ENCODE measurements around the gene ASAP2.

ASAP2 gene

DNA sequence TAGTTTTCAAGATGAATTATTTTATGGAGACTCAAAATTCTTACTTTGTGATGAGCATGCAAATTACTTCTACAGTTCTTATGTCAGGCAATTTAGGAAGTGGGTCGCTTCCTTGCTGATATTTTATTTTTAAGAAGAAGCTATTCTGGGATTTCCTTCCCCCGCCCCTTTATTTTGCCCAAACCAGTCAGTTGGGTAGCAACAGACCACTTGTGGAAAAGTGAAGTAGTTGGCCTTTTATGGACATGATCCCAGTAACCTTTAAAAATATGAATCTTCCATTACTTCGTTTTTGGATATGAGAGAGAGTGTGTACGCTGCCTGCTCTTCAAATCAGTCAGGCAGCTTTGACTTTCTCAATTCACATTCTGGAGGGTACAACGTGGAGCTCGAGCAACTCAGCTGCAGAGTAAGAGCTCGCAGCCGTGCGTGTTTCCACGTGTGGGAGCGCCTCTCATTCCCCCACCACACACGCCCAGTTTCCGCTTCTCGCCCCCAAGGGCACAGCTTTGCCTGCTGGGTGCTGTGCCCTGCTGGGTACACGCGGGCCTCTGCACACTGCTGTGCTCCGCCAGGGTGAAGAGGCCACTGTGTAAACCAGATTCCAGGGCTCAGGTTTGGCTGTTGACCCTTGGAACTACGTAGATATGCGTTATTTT is 124.1 kb downstream of the ASAP2 start:
- no peak for DNase-seq

- DNase-seq = no peak
Observed at GRCh38 chr2:9331704-9332103, 125.1 kb downstream of the ASAP2 start.

DNA sequence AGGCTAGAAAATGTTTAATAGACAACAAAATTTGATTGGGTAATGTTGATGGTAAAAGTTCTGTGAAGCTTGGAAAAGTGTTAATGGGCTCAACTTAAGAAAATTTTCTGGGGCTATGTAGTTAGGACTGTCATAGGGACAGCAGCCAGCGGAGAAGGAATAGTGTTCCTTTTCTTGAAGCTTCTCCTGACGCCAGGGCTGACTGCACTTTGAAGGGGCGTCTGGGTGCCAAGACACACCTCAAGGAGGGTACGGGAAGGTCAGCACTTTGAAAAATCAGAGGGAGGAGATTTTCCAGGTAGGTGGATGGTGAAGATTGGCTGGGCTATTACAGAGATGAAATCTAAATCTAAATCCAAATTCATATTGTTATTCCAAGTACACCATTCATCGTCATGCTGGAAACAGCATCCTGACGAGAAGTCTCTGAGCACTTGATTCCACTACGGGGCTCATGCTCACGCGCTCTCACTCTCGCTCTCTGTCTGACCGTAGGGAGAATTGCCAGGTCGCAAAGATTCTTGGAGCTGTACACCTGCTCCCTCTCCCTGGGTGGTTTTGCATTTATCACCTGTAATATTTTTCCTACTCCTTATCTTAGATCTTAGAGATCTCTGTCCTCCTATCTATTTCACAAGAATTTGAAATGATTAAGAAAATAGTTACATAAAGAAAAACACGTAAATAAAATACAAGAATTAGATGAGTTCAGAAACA is 125.7 kb downstream of the ASAP2 start:
- no peak for DNase-seq

DNA sequence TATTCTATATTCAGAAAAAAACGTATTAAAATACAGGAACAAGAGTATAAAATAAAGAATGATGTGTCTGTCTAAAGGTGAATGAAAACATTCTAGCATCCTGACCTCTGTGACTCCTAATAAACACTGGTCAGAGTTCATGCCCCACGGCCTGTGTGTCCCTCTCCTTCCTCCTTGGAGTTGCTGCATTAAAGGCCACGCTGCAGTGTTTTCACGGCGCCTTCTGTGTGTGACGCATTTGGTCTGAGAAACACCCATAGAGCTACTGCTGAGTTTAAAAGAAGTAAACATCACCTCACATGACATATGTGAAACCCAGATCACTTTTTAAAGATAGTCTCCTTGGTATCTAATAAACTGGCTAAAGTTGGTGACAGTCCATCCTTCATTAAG is 126.2 kb downstream of the ASAP2 start:
- DNase-seq = no peak

DNA sequence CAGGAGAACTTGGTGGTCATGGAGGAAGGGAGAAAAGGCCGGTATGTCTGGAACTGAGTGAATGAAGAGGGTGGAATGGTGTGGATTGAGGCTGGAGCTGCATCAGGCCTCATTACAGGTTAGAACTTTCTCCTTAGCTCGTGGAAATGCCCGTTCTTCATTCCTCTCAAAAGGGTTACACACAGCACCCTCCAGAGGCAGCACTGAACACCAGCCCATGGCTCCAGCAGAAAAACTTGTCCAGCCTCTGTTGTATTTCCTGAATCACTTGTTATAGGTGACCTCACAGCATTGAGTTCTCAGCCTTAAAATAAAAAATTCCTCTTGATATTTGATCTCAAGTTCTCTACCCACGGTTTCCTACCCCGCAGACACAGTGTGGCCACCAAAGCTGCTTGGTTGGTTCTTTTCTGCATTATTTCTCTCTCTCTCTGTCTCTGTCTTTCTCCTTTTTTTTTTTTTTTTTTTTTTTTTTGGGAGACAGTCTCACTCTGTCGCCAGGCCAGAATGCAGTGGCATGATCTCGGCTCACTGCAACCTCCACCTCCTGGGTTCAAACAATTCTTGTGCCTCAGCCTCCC is 127.1 kb downstream of the ASAP2 start:
- DNase-seq = peak; percentile 41

DNA sequence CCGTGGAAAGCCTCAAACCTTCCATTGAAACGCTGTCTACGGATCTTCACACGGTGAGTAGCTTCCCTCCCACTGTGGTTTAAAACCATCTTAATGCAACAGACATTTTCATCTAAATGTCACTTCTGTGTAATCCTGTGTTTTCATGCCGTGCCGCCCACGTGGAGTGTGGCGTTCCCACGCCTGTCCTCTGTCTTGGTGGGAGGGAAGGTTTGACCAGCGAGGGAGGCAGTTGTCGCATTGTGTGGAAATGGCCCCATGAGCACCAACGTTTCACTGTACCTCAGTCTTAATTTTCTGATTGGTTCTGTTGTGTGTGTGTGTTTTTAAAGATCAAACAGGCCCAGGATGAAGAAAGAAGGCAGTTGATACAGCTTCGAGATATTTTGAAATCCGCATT is 128.1 kb downstream of the ASAP2 start:
- DNase-seq = no peak

DNA sequence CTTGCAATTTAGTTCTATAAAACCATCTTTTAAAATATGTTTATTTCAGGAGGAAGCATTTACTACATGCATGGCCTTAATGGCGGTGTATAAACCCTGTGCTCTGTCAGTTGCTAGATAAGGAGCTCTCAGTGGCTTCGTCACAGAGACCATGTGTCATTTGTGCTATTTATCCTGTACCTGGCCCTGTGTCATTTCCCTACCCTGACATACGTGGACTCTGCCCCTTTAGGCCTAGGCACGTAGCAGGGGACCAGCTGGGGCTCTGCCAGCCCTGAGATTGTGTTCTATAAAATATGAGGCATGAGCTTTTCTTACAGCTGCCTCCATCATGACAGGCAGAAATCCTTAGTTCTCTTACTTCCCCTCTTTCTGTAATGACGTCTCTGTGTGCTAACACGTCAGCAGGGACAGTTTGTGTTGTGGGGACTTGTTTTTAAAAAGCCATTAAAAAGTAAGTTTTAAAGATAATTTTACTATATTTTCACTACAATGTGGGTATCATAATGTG is 128.8 kb downstream of the ASAP2 start:
- no peak for DNase-seq

- DNase-seq = peak; percentile 54
Observed at GRCh38 chr2:9336241-9336575, 129.6 kb downstream of the ASAP2 start.

DNA sequence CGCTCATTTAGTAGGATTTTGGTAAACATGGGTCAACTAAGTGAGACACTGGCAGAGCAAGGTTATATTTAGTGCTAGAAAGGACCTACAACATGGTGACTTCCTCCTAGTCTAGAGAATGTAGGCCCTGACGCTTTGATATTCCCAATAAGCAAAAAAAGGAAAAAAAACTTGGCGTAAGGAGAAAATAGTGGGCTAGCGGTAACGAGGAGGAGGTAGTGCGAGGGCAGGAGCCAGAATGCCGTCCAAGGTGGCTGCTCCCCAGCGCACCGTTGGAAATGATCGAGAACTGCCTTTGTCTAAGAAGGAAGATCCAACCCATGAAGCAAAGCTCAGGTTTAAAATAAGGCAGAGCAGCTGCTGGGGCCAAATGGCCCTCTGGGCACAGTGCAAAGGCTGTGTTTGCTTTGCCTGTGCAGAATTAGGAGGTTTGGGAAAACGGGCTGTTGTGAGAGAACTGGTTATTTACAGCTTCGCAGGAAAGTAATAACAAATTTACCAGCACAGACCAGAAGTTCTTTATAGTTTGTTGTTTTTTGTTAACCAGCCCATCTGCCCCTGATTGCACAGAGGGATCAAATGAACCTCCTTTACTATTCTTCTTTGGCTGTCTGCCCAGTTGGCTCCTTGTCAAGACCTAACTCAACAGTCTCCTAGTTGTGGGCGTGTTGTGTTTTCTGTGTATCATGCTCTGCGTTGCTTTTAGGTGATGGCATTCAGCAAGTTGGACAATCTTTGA is 130.1 kb downstream of the ASAP2 start:
- peak; percentile 81 for DNase-seq

GRCh38 chr2:9337901-9338300 is 131.3 kb downstream of the ASAP2 start:
- DNase-seq = no peak

DNA sequence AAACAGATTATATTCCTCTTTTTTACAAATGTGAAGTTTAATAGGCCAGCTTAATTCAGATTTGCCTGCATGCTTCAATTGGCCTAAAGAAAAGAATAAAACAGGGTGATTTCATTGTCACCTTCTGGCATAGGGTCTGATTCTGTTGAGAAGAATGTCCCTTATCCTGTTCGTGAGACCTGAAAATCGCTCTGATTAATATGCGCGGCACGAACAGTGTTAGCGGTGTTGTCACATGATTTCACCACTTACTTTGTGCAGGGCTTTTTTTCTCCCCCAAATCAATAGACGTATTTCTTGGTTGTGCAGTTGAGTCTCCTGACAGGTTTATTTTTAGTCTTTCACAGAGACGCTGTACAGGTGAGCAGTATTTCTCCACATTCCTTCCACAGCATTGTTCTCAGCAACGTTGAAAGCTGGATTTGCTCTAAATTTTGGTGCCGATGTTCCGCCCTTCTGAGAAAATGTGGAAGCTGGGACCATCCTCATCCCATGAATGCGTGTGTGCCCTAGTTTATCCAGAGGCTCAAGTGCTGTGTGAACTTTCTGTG is 134.8 kb downstream of the ASAP2 start:
- no peak for DNase-seq

- no peak for DNase-seq
Observed at GRCh38 chr2:9342659-9343058, 136.0 kb downstream of the ASAP2 start.

DNA sequence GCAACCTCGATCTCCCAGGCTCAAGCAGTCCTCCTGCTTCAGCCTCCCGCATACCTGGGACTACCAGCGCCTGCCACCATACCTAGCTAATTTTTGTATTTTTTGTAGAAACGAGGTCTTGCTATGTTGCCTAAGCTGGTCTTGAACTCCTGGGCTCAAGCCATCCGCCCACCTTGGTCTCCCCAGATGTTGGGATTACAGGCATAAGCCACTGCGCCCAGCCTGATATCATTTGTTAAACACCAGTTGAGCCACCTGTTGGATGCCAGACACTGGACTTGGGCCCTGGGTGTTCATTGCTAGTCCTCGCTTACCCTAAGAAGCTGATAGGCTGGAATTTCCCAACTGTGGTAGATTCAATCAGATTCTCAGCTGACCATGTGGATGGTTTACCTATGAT is 136.9 kb downstream of the ASAP2 start:
- DNase-seq = no peak

- no peak for DNase-seq
Observed at GRCh38 chr2:9344434-9344833, 137.8 kb downstream of the ASAP2 start.

DNA sequence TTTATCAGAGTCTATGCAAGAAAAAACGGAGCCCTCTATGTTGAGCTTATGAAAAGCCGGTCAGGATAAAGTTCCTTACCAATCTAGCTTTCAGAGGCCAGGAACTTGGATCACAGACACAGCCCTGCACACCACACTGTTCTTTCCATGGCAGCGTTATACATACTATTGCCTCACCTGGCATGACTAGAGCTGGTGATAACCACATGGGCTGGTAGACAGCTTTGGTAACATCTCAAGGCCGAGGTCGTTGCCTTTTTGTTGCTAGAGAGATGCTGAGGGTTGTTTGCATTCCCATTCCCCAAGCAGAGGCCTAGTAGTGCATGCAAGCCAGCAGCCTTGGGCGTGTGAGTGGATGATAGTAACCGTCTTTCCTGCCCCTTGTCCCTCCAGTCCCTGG is 138.7 kb downstream of the ASAP2 start:
- DNase-seq = no peak

- no peak for DNase-seq
Observed at GRCh38 chr2:9345997-9346396, 139.4 kb downstream of the ASAP2 start.

GRCh38 chr2:9346885-9347284 is 140.3 kb downstream of the ASAP2 start:
- DNase-seq = no peak

DNA sequence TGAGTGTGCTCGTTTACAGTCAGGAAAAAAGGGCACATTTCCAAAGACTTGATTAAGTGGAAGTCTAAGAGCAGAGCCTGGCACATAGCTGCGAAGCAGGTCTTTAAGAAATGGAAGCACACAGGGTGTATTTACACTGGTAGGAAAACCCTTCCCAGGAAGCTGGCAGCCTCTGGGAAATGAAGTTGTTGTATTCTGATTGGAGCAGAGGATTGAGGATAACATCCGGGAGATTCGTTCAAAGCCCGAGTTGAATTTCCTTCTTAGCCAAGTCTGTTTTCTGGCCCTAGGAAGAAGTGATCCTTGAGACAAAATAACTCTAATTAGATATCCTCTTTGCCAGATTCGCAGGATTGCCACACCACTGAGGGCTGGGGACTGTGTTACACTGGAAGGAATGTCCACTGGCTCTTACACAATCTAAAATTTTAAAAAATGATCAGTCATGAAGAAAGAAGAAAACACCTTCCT is 140.8 kb downstream of the ASAP2 start:
- no peak for DNase-seq

DNA sequence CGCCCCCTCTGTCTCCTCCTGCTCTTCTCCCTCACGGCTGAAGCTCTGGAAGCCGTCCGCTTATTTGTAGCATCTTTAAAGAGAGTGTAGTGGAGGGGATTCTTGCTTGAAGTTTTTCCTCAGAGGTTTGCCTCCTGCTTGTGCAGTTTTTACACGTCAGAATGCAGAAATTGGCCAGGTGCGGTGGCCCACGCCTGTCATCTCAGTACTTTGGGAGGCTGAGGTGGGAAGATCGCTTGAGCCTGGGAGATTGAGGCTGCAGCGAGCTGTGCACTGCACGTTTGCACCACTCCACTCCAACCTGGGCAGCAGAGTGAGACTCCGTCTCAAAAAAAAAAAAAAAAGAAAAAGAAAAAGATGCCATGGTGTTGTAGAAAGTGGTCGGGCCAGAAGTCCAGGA is 147.7 kb downstream of the ASAP2 start:
- DNase-seq = no peak

GRCh38 chr2:9355270-9355669 is 148.7 kb downstream of the ASAP2 start:
- DNase-seq = no peak

GRCh38 chr2:9355716-9356115 is 149.1 kb downstream of the ASAP2 start:
- DNase-seq = no peak

DNA sequence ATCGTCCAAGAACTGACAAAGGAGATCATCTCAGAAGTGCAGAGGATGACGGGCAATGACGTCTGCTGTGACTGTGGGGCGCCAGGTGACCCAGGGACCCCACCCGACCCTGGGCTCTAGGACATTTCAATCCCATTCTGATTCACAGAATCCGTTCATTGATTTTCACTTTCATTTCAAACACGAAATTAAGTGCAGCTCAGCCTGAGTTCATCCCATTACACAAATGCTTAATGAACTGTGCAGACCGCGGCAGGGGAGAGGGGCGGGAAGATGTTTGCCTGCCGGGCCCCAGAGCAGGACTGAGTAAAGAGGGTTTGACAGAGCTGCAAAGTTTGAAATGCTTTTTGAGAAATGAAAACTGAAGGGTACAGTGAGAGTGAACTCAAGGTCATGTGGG is 149.6 kb downstream of the ASAP2 start:
- DNase-seq = no peak

DNA sequence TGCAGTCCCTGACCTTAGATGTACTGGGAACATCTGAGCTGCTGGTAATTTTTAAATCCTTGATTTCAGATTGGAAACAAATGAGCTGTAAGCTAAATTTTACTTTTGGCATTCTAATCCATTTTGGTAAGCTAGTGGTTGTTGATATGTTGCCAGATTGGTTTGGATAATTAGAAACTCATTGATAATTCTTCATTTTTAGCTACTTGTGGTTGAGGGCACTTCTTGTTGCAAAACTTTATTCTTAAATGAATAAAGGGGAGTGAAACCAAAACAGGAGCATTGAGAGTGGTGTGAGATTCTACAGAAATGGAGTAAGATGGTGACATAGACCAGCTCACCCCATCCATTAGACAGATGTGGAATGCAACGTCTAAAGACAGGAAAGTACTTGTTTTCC is 152.2 kb downstream of the ASAP2 start:
- no peak for DNase-seq

Measured in NCI-H774 (cell line).